Measurements from ENCODE around the gene SPRYD3.
A peak's percentile ranks its signal among the peaks of the same experiment; 100 is the strongest.

The SPRYD3 gene

GRCh38 chr12:53101266-53101665 lies 22.1 kb upstream of the SPRYD3 start:
- TF ChIP-seq, protein P1, sequence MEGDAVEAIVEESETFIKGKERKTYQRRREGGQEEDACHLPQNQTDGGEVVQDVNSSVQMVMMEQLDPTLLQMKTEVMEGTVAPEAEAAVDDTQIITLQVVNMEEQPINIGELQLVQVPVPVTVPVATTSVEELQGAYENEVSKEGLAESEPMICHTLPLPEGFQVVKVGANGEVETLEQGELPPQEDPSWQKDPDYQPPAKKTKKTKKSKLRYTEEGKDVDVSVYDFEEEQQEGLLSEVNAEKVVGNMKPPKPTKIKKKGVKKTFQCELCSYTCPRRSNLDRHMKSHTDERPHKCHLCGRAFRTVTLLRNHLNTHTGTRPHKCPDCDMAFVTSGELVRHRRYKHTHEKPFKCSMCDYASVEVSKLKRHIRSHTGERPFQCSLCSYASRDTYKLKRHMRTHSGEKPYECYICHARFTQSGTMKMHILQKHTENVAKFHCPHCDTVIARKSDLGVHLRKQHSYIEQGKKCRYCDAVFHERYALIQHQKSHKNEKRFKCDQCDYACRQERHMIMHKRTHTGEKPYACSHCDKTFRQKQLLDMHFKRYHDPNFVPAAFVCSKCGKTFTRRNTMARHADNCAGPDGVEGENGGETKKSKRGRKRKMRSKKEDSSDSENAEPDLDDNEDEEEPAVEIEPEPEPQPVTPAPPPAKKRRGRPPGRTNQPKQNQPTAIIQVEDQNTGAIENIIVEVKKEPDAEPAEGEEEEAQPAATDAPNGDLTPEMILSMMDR (IDR thresholded peaks at IDR 0.05; ENCODE audit: low read depth, low read length), result no peak
- DNase-seq (ENCODE audit: low read depth in 2 of 2), result no peak
- H3K4me3 ChIP-seq (replicated peaks in 1 of 2; ENCODE audit: low read depth in 2 of 2, low read length in 2 of 2), result no peak overlapping the region

DNA sequence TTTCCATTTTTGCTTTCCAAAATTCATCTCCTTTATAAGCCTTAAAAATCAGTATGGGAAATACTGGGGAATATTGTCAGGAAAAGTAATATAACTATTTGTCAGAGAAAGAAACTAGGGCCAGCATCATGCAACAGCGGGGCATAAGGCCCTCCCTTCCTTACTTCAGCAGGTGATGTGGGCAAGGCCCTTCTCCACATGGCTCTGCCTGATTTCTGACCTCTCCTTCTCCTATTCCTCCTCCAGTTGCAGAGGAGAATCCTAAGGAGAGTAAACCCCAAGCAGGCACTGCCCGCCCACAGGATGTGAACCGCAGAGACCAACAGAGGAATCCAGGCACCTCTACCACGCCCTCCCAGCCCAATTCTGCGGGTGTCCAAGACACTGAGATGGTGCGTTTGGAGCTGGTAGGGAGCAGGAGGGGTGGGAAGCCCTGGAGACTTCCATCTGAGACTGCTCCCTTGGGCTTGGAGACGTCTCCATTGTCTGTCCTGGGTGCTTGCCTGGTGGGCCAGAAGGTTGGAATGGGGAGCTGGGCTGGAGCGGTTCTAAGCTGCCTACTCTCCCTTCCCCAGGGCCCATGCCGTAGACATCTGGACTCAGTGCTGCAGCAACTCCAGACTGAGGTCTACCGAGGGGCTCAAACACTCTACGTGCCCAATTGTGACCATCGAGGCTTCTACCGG lies 21.4 kb upstream of the SPRYD3 start:
- no peak overlapping the region for H3K4me3 ChIP-seq (replicated peaks in 1 of 2; ENCODE audit: low read depth in 2 of 2, low read length in 2 of 2)
- DNase-seq (ENCODE audit: low read depth in 2 of 2), result no peak
- TF ChIP-seq, protein P1 (IDR thresholded peaks at IDR 0.05; ENCODE audit: low read depth, low read length), result no peak

GRCh38 chr12:53099071-53099882 lies 20.1 kb upstream of the SPRYD3 start:
- H3K4me3 ChIP-seq (replicated peaks in 1 of 2; ENCODE audit: low read depth in 2 of 2, low read length in 2 of 2), result peak overlapping the region; percentile 15 to 71
- DNase-seq (ENCODE audit: low read depth in 2 of 2), result peak; percentile 98
- TF ChIP-seq, protein P1 (IDR thresholded peaks at IDR 0.05; ENCODE audit: low read depth, low read length), result peak; percentile 96

- DNase-seq (ENCODE audit: low read depth in 2 of 2), result peak; percentile 61 to 81
- peak overlapping the region; percentile 52 to 71 for H3K4me3 ChIP-seq (replicated peaks in 1 of 2; ENCODE audit: low read depth in 2 of 2, low read length in 2 of 2)
- TF ChIP-seq, protein P1 (IDR thresholded peaks at IDR 0.05; ENCODE audit: low read depth, low read length), result no peak
Measured at GRCh38 chr12:53098354-53098981, 19.3 kb upstream of the SPRYD3 start.

- DNase-seq (ENCODE audit: low read depth in 2 of 2), result peak; percentile 40
- TF ChIP-seq, protein P1 (IDR thresholded peaks at IDR 0.05; ENCODE audit: low read depth, low read length), result no peak
- peak within 1 kb of the TSS; percentile 52 to 71 for H3K4me3 ChIP-seq (replicated peaks in 1 of 2; ENCODE audit: low read depth in 2 of 2, low read length in 2 of 2)
Measured at GRCh38 chr12:53097564-53098353, 18.6 kb upstream of the SPRYD3 start, which contains the start of gene IGFBP6. Gene IGFBP6 (plus strand): TSS chr12:53097667. CDS start chr12:53097718, 51 bp downstream.

GRCh38 chr12:53097207-53097563 lies 18.0 kb upstream of the SPRYD3 start:
- peak; percentile 43 to 55 for DNase-seq (ENCODE audit: low read depth in 2 of 2)
- TF ChIP-seq, protein P1 (IDR thresholded peaks at IDR 0.05; ENCODE audit: low read depth, low read length), result no peak
- H3K4me3 ChIP-seq (replicated peaks in 1 of 2; ENCODE audit: low read depth in 2 of 2, low read length in 2 of 2), result peak overlapping the region; percentile 52 to 71
